Neutrophil (primary cell): ENCODE measurements around the gene BSPRY.

Experiments used
- H3K27ac ChIP-seq: fragments of 200-600 bp; sonication (generic); 2 replicates; pipeline ENCODE4 v1.5.1; 2016; ENCODE audit warnings: mild to moderate bottlenecking, moderate library complexity
- H3K27me3 ChIP-seq: fragments of 200-600 bp; sonication (generic); 2 replicates; pipeline ENCODE4 v1.6.0; 2016; ENCODE audit warnings: mild to moderate bottlenecking
- H3K36me3 ChIP-seq: fragments of 200-600 bp; sonication (generic); 2 replicates; pipeline ENCODE4 v1.5.1; 2017
- H3K4me1 ChIP-seq, 2 experiments: fragments of 200-600 bp in 1 of 2; sonication (generic) in 1 of 2; 1 replicate in 1 of 2; 2 replicates in 1 of 2; pipeline versions ENCODE4 v1.5.1 to v1.6.1; 2013 to 2016; ENCODE audit warnings: low read depth in 1 of 2, low read length in 1 of 2, mild to moderate bottlenecking in 1 of 2, moderate library complexity in 1 of 2; ENCODE audit not compliant: control insufficient read depth in 1 of 2, insufficient read depth in 1 of 2
- H3K4me3 ChIP-seq, 2 experiments: fragments of 200-600 bp in 1 of 2; sonication (generic) in 1 of 2; 1 replicate in 1 of 2; 2 replicates in 1 of 2; pipeline ENCODE4 v1.5.1; 2013 to 2016; ENCODE audit warnings: low read depth in 1 of 2, low read length in 1 of 2, mild to moderate bottlenecking in 1 of 2, moderate library complexity in 1 of 2
- H3K9me3 ChIP-seq: fragments of 200-600 bp; sonication (generic); 2 replicates; pipeline ENCODE4 v1.5.1; 2016
- TF ChIP-seq, protein P1 (sequence below): fragments of 200-600 bp; sonication (generic); IDR thresholded peaks from 2 replicates; pipeline ENCODE4 v1.5.1; 2016; ENCODE audit warnings: antibody characterized with exemption

Gene BSPRY

DNA sequence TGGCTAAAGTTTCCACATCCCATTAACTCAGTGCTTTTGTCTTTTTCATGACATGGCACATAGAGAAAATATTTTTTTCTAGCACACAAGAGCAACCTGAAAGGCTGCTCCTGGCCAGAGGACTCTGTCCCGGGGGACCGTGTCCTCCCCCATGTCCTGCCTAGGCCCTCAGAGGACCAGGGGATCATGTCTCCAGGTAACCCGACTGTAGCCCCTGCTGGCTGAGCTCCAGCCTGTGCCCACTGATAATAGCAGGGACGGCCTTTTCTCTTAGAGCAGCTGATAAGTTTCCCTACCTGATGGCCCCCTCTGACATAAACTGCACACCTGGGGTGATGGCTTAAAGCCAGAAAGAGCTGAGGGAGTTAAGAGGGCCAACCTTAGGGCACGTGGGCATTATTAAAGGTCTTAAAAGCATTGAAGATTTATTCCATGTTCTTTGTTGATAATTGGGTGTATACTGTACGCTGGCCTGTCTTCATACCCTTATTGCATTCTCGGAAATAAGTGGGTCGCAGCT, 21.5 kb downstream of the BSPRY start:
- no peaks in the 10 kb centered on the region for H3K9me3 ChIP-seq
- no peak overlapping the region for H3K27ac ChIP-seq
- TF ChIP-seq, protein P1, sequence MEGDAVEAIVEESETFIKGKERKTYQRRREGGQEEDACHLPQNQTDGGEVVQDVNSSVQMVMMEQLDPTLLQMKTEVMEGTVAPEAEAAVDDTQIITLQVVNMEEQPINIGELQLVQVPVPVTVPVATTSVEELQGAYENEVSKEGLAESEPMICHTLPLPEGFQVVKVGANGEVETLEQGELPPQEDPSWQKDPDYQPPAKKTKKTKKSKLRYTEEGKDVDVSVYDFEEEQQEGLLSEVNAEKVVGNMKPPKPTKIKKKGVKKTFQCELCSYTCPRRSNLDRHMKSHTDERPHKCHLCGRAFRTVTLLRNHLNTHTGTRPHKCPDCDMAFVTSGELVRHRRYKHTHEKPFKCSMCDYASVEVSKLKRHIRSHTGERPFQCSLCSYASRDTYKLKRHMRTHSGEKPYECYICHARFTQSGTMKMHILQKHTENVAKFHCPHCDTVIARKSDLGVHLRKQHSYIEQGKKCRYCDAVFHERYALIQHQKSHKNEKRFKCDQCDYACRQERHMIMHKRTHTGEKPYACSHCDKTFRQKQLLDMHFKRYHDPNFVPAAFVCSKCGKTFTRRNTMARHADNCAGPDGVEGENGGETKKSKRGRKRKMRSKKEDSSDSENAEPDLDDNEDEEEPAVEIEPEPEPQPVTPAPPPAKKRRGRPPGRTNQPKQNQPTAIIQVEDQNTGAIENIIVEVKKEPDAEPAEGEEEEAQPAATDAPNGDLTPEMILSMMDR = no peak
- H3K4me1 ChIP-seq = peaks cover 0 to under 1% of the 10 kb centered on the region in 2 experiments
- H3K27me3 ChIP-seq = no peaks in the 10 kb centered on the region
- no peak overlapping the region for H3K4me3 ChIP-seq
- H3K36me3 ChIP-seq = peaks cover 15% of the 10 kb centered on the region

DNA sequence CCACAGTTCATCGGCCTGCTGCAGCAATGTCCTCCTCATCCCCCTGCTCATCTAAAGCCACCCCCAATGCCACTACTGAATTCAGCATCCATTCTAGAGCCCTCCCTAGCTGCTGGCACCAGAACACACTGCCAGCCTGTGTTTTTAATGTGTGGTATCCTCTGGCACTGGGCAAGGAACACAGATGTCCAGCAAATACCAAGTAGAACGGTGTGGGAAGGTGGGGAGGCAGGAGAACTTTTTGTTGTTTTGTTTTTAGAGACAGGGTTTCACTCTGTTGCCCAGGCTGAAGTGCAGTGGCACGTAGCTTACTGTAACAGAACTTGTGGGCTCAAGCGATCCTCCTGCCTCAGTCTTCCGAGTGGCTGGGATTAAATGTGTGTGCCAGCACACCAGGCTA, 22.7 kb downstream of the BSPRY start:
- H3K9me3 ChIP-seq = no peaks in the 10 kb centered on the region
- H3K27ac ChIP-seq = no peak overlapping the region
- TF ChIP-seq, protein P1 = no peak
- no peak overlapping the region for H3K4me3 ChIP-seq
- peaks cover under 1% of the 10 kb centered on the region in 2 experiments for H3K4me1 ChIP-seq
- H3K27me3 ChIP-seq = no peaks in the 10 kb centered on the region
- H3K36me3 ChIP-seq = peaks cover 15% of the 10 kb centered on the region

DNA sequence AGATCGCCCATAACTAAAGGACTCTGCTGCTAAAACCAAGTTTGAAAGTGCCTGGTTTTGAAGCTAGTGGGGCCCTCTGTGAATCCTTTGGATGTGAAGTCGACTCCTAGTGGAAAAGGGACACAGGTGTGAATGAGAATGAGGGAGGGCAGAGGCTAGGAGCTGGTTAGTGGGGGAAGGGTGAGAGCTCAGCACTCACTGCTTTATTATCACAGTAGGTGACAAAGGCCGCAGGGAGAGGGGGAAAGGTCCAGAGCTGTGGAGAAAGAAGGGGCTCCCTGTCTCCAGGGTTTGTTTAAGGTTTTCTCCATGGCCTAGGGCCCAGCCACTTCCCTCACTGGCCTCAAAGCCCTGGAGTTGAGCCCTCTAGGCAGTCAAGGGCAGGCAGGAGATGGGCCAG, 23.9 kb downstream of the BSPRY start:
- TF ChIP-seq, protein P1 = no peak
- H3K9me3 ChIP-seq = no peaks in the 10 kb centered on the region
- peaks cover 15% of the 10 kb centered on the region for H3K36me3 ChIP-seq
- H3K4me1 ChIP-seq = peaks cover 4 to 5% of the 10 kb centered on the region in 2 experiments
- H3K4me3 ChIP-seq = no peak overlapping the region
- H3K27ac ChIP-seq = no peak overlapping the region
- H3K27me3 ChIP-seq = no peaks in the 10 kb centered on the region

DNA sequence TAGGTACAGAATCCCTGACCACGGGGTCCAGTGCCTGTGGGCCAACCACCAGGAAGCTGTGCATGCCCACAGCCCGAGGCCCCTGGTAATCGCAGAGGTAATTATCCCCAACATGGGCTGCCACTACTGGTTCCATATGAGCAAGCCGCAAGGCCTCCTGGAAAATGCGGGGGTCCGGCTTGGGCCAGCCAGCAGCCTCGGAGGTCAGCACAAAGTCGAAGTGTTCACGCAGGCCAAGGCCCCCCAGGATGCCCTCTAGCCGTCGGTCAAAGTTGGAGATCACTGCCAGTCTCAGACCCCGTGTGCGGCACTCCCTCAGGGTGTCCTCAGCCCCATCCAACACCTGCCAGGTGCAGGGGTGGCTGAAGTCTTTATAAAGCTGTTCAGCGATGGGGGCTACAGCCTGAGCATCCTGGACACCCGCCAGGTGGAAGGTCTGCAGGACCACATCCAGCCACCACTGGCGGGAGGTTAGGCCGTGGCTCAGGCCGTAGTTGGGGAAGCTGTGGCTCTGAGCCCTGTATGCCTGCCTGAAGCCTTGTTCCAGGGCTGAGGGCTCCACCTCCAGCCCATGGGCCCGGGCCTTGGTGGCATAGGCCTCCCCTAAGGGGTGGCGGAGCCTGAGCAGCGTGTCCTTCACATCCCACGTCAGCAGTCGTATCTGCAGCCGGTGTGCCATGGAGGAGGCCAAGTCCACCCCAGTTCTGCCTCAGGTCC, 24.5 kb downstream of the BSPRY start:
- no peaks in the 10 kb centered on the region for H3K9me3 ChIP-seq
- TF ChIP-seq, protein P1 = no peak
- H3K4me3 ChIP-seq = no peak overlapping the region
- H3K36me3 ChIP-seq = peaks cover 15% of the 10 kb centered on the region
- H3K4me1 ChIP-seq = peaks cover 4 to 5% of the 10 kb centered on the region in 2 experiments
- no peak overlapping the region for H3K27ac ChIP-seq
- H3K27me3 ChIP-seq = no peaks in the 10 kb centered on the region

DNA sequence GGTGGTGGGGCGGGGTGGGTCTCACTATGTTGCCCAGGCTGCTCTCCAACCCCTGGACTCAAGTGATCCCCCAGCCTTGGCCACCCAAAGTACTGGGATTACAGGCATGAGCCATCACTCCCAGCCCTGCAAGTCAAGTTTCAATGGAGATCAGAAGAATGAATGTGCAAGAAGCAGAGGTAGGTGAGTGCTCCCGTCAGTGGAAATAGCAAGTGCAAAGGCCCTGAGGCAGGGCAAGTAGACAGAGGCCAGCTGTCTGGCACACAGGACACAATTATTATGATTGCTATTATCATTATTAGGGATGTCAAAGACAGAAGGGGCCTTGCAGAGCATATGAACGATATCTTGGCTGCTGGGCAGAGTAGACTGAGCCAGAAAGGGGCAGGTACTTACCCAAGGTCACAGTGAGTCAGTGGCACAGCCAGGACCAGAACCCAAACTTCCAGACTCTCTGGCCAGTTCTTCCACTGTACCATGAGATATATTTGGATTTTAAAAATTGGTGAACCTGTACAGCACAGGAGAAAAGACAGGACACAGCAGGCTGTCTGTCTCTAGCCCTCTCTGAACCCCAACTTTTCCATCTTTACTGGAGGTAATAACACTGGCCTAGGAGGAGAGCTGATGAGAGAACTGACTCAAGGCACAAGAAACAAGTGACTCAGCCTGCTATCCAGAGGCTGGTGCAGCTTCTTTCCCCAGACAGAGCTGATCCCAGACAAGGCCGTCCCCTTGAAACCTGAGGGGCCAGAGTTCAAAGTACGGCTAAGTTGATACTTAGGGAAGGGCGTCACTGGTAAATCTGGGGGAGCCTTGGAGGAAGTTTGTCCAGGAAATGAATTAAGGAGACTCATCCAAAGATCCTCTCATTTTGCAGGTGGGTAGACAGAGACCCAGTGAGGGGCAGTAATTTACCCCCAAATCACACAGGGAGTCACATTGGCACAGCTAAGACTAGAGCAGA, 26.0 kb downstream of the BSPRY start:
- TF ChIP-seq, protein P1 = no peak
- H3K4me3 ChIP-seq = no peak overlapping the region

More for the DNA sequence above, 26.0 kb downstream of the BSPRY start:
- Histone ChIP-seq H3K36me3 (peaks cover 15% of the 10 kb centered on the region), H3K27ac (no peak overlapping the region), H3K27me3 (no peaks in the 10 kb centered on the region), H3K9me3 (no peaks in the 10 kb centered on the region), H3K4me1 (peaks cover 4 to 5% of the 10 kb centered on the region in 2 experiments)
